GM10847 (cell line): ENCODE results near the gene SERF2.
A peak's percentile ranks its signal among the peaks of the same experiment; 100 is the strongest.

ENCODE experiments used
- POLR2A ChIP-seq: IDR thresholded peaks from 2 replicates; pipeline ENCODE4 v1.6.1; 2011; ENCODE audit not compliant: insufficient read length; ENCODE audit errors: extremely low read depth

The SERF2 gene

GRCh38 chr15:43779016-43779415 is 13.1 kb upstream of the SERF2 start:
- TF ChIP-seq POLR2A, result no peak

DNA sequence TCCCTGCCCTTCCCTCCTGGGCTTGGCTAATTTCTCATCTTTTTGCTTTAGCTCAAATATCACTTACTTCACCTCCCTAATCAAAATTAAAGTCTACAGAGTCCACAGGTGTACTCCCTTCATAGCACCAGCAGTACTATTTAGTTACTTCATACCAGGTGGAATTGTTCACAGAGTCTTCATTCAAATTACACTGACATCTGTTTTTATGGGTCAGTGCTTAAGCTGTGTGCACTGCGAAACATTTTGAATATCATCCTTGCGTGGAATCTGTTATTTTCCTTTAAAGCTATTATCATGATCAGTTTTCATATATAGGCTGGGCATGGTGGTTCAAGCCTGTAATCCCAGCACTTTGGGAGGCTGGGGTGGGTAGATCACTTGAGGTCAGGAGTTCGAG is 2.7 kb upstream of the SERF2 start:
- no peak for TF ChIP-seq POLR2A

- TF ChIP-seq POLR2A, result no peak
Measured at GRCh38 chr15:43792761-43793476, 799 bp downstream of the SERF2 start.

DNA sequence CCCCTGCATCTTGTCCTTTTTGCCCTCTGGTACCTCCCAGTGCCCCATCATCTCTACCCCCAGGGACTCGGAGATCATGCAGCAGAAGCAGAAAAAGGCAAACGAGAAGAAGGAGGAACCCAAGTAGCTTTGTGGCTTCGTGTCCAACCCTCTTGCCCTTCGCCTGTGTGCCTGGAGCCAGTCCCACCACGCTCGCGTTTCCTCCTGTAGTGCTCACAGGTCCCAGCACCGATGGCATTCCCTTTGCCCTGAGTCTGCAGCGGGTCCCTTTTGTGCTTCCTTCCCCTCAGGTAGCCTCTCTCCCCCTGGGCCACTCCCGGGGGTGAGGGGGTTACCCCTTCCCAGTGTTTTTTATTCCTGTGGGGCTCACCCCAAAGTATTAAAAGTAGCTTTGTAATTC is 1.5 kb downstream of the SERF2 start:
- no peak for TF ChIP-seq POLR2A

DNA sequence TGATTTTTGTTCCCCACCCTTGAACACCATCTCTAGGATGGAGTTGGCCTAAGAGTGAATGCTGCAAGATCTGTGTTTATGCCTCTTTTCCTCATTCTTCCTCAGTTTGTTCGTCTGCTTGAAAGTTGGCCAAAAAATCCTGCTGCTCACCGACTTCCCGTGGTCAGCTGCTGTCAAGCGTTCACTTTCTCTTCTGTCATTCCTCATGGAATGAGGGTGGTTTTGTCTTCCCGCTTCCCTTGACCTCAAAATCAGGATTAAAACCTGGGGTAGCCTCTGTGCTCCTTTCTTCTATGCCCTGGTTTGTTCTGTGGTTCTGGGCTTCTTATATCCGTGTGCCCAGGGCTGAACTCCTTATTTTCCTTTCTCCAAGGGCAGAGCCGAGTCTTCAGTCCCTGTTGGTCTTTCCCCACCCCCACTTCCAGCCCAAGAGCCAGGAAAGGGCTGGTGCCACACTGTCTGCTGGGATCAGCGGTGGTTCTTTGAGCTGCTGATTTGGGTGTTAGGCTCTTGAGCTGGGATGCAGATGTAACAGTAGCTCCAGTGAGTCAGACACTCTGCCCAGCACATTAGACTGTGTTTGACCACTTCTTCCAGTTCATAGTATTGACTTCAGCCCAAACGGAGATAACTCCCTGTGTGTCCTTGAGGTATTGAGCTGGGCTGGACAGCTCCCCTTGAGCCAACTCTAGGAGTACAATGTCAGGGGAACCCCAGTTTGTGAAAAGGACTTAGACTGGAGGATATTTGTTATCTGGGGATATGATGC is 2.3 kb downstream of the SERF2 start:
- no peak for TF ChIP-seq POLR2A

DNA sequence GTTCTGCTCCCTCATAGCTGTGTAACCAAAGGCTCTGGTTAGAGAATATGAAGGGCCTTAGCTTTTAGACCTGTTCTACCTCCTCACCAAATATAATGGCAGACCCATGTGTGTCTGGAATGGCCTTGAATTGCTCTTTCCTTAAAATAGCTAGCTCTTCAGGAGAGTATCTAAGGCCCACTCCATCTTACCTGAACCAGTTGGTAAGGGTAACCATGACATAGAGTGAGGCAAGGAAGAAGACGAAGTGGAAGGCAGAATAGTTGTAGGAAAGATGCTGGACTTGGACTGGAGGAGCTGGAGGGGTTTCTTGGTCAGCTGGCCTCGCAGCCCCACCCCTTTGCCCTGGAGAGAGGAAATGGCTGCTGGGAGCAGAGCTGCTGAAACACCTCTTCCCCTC is 3.1 kb downstream of the SERF2 start:
- TF ChIP-seq POLR2A, result no peak

- no peak for TF ChIP-seq POLR2A
Measured at GRCh38 chr15:43795997-43796396, 3.9 kb downstream of the SERF2 start.

- TF ChIP-seq POLR2A, result no peak
Measured at GRCh38 chr15:43796566-43796965, 4.4 kb downstream of the SERF2 start.

- TF ChIP-seq POLR2A, result no peak
Measured at GRCh38 chr15:43799209-43799944, 7.3 kb downstream of the SERF2 start.

GRCh38 chr15:43799945-43800285 is 7.8 kb downstream of the SERF2 start, which contains the start of gene SERINC4:
SERINC4 (minus strand) TSS chr15:43800220; CDS start chr15:43799986, 234 bp downstream.
- no peak for TF ChIP-seq POLR2A

DNA sequence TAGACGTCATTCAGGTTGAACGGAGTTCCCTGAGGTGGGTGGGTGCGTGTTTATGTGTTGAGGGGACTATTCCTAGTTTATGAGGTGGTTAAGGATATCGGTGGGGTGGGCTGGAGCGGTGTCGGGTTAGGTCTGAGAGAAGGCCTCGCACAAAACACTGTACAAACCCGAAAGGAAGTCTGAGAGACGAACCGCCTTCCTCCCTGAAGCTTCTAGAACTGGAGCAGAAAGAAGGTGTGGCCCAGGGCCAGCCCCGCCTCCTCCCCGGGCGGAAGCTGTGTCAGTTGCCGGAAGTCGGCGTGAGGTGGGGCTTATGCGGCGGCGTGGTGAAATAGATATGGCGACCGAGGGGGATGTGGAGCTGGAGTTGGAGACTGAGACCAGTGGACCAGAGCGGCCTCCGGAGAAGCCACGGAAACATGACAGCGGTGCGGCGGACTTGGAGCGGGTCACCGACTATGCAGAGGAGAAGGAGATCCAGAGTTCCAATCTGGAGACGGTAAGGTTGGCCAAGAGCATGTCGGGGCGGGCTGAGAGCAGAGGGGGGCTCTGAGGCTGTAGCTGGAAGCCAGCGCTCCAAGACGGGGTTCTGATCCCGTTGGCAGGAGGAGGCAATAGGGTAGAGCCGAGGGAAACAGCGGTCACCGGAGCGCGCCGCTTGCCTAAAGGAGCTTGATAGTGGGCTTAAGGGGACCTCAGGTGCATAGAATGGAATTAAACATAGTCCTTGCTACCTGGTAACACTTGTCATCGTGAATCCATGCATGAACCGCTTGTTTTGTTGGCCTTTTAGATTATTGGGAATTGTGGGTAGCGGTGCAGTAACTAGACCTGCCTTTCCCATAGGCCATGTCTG is 8.4 kb downstream of the SERF2 start, which contains the start of gene HYPK:
Gene HYPK (plus strand): TSS at position 314 of the 856 bp plus-strand sequence. CDS start 24 bp downstream, at position 338.
- TF ChIP-seq POLR2A, result peak; percentile 67

DNA sequence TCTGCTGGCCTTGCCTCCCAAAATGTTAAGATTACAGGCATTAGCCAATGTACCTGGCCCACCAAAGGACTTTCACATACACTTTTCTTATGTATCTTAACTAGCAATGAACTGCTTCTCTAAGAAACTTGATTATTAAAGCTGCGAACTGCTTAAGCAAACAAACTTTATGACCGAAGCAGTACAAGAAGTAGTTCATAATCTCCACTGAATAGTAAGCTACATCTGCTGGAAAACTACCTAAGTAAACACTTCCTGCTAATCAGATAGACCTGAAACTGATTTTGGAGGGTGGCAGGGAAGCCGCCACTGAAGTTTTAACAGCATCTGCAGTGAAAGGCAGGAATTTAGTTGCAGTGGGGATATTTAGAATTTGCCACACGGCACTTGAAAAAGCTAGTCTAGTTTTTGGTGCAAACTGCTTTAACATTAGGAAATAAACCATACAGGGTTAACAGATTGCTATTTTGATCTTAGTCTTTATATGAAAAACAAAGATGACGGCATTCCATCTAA is 16.4 kb downstream of the SERF2 start:
- TF ChIP-seq POLR2A, result no peak

- TF ChIP-seq POLR2A, result no peak
Measured at GRCh38 chr15:43808960-43809678, 17.0 kb downstream of the SERF2 start.

DNA sequence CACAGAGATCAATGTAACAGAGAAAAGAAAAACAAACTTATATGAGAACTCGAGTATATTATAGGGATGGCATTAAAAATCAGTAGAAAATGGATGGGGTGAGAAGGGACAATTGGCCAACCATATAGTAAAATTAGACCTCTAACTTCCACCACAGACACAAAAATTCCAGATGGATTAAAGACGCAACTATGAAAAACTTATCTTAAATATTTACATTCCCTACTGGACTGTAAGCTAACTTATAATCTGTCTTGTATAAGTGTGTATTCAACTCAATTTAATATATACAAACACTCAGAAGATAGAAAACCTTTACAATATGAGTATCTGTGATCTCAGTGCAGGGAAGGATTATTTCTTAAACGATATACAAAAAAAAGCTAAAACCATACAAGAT is 29.4 kb downstream of the SERF2 start:
- no peak for TF ChIP-seq POLR2A
